H1 (cell line): Measurements from ENCODE around the gene IMPDH1. TPM values are rescaled to one million over a fixed set of nuclear protein-coding genes. Genes with fewer than 3 reads are reported as not detected.
A peak's percentile ranks its signal among the peaks of the same experiment; 100 is the strongest.

Experiments
- ASH2L ChIP-seq: fragments of 200-600, 300-600 bp; sonication (generic); IDR thresholded peaks from one replicate; pipeline ENCODE4 v1.7.1; 2017; ENCODE audit warnings: low read length
- BRCA1 ChIP-seq: IDR thresholded peaks from 2 replicates; pipeline ENCODE4 v1.6.1; 2012; ENCODE audit warnings: low read depth, low read length, improper control_type of control experiment
- CBX5 ChIP-seq: fragments of 300-800, 300-1000 bp; sonication (generic); IDR thresholded peaks from 2 replicates; pipeline ENCODE4 v1.7.1; 2016; ENCODE audit warnings: antibody characterized with exemption, low read length, low read depth
- CEBPB ChIP-seq: IDR thresholded peaks from 2 replicates; pipeline ENCODE4 v1.6.1; 2012; ENCODE audit warnings: low read depth, low read length
- CHD1 ChIP-seq: IDR thresholded peaks from 2 replicates; pipeline ENCODE4 v1.6.1; 2012; ENCODE audit warnings: low read depth, low read length, improper control_type of control experiment
- E2F6 ChIP-seq: IDR thresholded peaks from 2 replicates; pipeline ENCODE4 v1.6.1; 2012; ENCODE audit warnings: inconsistent platforms
- KDM5A ChIP-seq: fragments of 200-600 bp; IDR thresholded peaks from 2 replicates; pipeline ENCODE4 v1.7.1; 2012; ENCODE audit warnings: mild to moderate bottlenecking, low read length, inconsistent platforms, mixed read lengths
- NRF1 ChIP-seq: IDR thresholded peaks from 2 replicates; pipeline ENCODE4 v1.6.1; 2011; ENCODE audit warnings: mild to moderate bottlenecking, low read depth, low read length, improper control_type of control experiment
- POLR2A ChIP-seq, 2 experiments: IDR thresholded peaks; 1 replicate in 1 of 2; 2 replicates in 1 of 2; pipeline ENCODE4 v1.6.1; 2011; ENCODE audit warnings: low read depth in 2 of 2, low read length in 2 of 2, mild to moderate bottlenecking in 2 of 2; ENCODE audit errors: control extremely low read depth in 1 of 2
- POLR2AphosphoS5 ChIP-seq: IDR thresholded peaks from 2 replicates; pipeline ENCODE4 v1.6.1; 2011; ENCODE audit warnings: low read depth, low read length
- SAP30 ChIP-seq: fragments of 300-600 bp; sonication (generic); IDR thresholded peaks from 2 replicates; pipeline ENCODE4 v1.7.1; 2012; ENCODE audit warnings: low read length, moderate library complexity, mild to moderate bottlenecking, inconsistent platforms; ENCODE audit not compliant: insufficient read depth, insufficient replicate concordance
- SIN3A ChIP-seq, 2 experiments: IDR thresholded peaks in 1 of 2; conservative IDR thresholded peaks in 1 of 2; 2 replicates each; pipeline ENCODE4 v1.6.1; 2011 to 2012; ENCODE audit warnings: low read length in 2 of 2, improper control_type of control experiment in 1 of 2, low read depth in 1 of 2, mild to moderate bottlenecking in 1 of 2
- SIRT6 ChIP-seq: IDR thresholded peaks from one replicate; pipeline ENCODE4 v1.7.1; 2012; ENCODE audit warnings: low read length, inconsistent platforms
- SP1 ChIP-seq: IDR thresholded peaks from 2 replicates; pipeline ENCODE4 v1.6.1; 2011; ENCODE audit warnings: low read depth, low read length
- SP4 ChIP-seq: IDR thresholded peaks from 2 replicates; pipeline ENCODE4 v1.6.1; 2012; ENCODE audit warnings: low read length, inconsistent platforms
- TBP ChIP-seq: IDR thresholded peaks from 2 replicates; pipeline ENCODE4 v1.6.1; 2011; ENCODE audit warnings: low read depth, low read length, improper control_type of control experiment
- USF2 ChIP-seq: IDR thresholded peaks from 2 replicates; pipeline ENCODE4 v1.6.1; 2011; ENCODE audit warnings: low read length, improper control_type of control experiment
- polyA plus RNA-seq, 7 experiments: library from polyadenylated mRNA; depleted of rRNA in 3 of 7; stranded (reverse) in 5 of 7; unstranded in 2 of 7; fragments of >200 nt in 5 of 7; fragments of 200-250 nt in 2 of 7; gene quantifications; 1 replicate in 5 of 7; 2 replicates in 1 of 7; 4 replicates in 1 of 7; pipeline versions ENCODE4 v1.2.1 to v1.2.3, GENCODE V29; 2011 to 2013; ENCODE audit warnings: missing spikeins in 2 of 7, mixed read lengths in 2 of 7
- total RNA-seq: library from RNA; stranded (reverse); fragmentation: NEBNext Ultra II Directional; extraction: Animal tissue kit (Norgen Biotek cat#: 25700); gene quantifications from 2 replicates; pipeline ENCODE4 v1.2.1, GENCODE V29; 2021
- TF ChIP-seq, protein P1 (sequence below): IDR thresholded peaks from 2 replicates; pipeline ENCODE4 v1.6.1; 2012; ENCODE audit warnings: low read length, inconsistent platforms

Gene IMPDH1
- total and polyA plus RNA-seq, 2 of the 8 experiments (the other 6 are each of a cell fraction or from before 2014, with no cell fraction given) = 45.8 TPM

DNA sequence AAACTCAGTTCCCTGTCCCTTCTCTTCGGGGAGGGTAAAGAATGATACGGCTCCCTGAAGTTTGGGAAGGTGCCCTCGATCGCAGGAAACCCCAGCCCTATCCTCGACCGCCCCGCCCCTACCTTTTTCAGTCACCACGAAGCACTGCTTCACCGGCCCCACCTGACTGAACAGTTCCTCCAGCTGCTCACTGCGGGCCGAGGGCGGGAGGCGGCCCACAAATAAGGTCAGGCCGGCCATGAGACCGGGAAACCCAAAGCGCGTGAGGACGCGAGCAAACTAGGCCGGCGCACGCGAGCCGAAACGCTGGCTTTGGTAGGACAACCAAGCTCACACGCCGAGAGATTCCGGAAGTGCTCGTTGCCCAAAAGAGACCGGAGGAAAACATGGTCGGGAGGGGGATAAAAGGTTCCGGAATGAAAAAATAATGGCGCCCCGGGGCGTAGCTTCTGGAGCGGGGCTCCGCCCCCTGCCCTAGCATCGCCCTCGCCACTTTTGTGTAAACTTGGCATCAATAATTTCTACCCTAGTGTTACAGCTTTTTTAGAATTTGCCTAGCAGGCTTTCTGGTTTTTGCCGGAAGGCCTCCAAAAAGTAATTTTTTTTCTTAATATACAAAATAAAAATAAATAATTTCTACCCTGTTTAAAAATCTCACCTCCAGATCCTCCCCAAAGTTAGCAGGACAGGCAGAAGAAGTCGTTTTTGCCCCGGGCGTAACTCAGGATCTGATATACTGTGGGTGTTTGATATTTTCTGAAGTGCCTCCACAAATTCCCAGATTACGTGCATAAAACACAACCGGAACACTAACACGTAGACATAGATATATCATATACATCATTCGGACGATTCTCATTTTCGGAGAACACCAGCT, 66.0 kb downstream of the IMPDH1 start, which contains the start of gene RBM28 (continued):
- TF ChIP-seq, protein P1, sequence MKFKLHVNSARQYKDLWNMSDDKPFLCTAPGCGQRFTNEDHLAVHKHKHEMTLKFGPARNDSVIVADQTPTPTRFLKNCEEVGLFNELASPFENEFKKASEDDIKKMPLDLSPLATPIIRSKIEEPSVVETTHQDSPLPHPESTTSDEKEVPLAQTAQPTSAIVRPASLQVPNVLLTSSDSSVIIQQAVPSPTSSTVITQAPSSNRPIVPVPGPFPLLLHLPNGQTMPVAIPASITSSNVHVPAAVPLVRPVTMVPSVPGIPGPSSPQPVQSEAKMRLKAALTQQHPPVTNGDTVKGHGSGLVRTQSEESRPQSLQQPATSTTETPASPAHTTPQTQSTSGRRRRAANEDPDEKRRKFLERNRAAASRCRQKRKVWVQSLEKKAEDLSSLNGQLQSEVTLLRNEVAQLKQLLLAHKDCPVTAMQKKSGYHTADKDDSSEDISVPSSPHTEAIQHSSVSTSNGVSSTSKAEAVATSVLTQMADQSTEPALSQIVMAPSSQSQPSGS = peak; percentile 81; the same call in 1 of the 2 replicates
- TF ChIP-seq ASH2L (peak; percentile 99), SAP30 (peak; percentile 84), TBP (peak; percentile 90), USF2 (no peak), CHD1 (no peak; the same call in 1 of the 2 replicates), E2F6 (peak; percentile 96), POLR2AphosphoS5 (peak; percentile 95), CBX5 (no peak), POLR2A (IDR thresholded peaks at IDR 0.05; ENCODE audit: control extremely low read depth in 1 of 2, low read depth in 2 of 2, low read length in 2 of 2) (peak; percentile 85 to 91), SIRT6 (no peak), SP1 (peak; percentile 87), CEBPB (no peak), NRF1 (no peak), BRCA1 (no peak), KDM5A (peak; percentile 82), SP4 (peak; percentile 91; the same call in 1 of the 2 replicates), SIN3A (conservative IDR thresholded peaks at IDR 0.05 in 1 of 2, IDR thresholded peaks at IDR 0.05 in 1 of 2; ENCODE audit: low read depth in 1 of 2, low read length in 2 of 2) (peak in 1 of 2 experiments; percentile 94; a peak in 2 of 4 replicates)
